NAMALWA (cell line): ENCODE results near the gene SLAMF6.
"Not testable (repeated sequence)": the region's sequence is repeated elsewhere in the genome, so short reads cannot be mapped to it uniquely, and the experiment has no call there.

ENCODE experiments used
- DNase-seq: peaks from one replicate; pipeline ENCODE4 v3.0.0-alpha.2; 2015; ENCODE audit warnings: low spot score

SLAMF6 gene

DNA sequence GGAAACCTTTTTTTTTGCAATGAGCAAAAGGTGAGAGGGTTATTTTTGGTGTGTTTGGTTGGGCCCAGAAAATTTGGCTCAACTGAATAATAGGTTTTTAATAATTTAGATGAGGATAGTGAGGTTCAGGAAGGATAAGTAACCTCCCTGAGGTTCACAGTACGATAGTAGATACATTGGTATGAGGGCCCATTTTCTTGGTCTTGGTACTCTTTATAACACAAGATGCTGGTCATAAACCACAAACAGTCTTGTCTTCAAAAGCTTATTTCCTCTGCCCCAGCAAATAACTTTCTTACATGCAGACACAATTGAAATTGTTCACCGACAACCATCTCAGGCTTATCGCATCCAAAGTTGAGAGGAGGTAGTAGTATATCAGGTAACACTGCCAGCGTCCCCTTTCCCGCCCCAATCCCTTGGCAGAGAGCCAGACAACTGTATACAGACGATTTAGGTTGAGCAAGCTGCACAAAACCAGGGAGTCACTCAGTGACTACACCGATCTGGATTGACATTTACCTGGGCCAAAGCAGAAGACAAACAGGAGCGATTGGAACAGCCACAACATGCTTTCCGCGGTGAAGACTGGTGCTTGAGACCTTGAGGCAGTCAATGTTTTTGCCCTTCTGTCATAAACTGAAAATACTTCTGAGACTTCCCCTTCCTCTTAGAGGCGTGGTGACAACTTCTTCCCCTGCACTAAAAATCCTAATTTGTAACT, at the start of gene SLAMF6:
Gene SLAMF6, minus strand, starts transcription at position 634 of the 724 bp plus-strand sequence. Its CDS starts 63 bp downstream, at position 571.
- DNase-seq: peak; percentile 87

DNA sequence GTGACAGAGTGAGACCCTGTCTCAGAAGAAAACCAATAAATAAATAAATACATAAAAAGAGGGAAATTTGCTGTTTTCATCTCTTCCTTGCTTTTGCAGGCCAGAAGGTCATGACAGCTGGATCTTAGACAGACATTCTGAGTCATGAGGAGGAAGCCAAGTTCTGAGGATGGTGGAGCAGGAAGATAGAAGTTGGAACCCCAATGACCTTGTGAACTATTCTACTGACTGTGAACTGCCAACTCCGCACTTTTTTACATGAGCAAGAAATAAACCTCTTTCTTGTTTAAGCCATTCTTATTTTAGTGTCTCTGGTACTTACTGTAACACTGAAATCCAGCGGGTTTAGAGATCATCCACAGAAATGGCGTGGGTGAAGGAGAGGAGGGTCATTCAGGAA, 47.8 kb upstream of the SLAMF6 start:
- no peak for DNase-seq

DNA sequence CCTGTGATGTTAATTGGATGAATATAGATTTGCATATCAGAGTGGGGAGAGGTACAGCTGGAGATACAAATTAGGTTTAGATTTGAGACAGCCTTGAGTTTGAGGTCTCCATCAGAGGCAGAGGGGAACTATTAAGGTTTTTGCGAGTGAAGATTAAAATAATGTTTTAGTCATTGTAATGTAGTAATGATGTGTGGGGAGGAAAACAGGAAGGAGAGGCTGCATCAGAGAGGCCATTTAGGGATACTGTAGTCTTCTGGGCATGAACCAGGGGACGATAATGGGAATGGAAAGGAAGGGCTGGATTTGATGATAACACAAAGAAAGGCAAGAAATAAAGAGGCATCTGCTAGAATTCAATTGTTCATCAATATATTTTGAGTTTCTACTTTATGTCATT, 46.8 kb upstream of the SLAMF6 start:
- DNase-seq: no peak

DNA sequence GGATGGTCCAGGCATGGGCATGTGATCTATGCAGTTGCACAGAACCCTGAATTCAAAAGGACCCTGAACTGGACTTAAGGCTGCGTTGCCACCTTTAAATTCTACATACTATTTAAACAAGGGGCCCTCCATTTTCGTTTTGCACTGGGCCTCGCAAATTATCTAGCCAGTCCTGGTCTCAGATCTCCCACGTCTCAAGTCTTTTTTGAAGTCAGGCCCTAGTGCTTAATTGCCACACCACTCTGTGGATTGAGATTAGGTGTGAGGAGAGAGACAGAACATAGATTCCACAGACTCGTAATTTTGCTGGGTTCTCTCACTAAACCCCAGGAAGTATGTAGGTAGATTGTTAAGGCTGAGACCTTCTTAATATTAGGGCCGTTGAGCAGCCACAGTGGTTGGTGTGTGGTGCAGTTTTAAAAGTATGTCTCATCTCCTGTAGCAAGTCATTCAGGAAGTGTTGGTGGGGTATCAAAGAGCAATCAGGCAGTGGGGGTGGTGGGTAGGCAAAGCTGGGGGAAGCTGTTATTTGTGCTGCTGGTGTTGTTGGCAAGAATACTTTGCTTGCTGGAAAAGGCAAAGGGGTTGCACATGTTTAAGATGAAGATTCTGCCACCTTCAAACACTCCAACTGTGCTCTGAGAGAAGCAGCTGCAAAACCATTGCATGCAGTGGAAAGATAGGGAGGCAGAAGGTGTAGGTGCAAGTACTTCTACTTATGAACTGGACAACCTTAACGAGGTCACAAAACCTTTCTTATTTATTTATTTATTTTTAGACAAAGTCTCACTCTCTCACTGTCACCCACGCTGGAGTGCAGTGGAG, 45.0 kb upstream of the SLAMF6 start:
- DNase-seq: peak; percentile 21

DNA sequence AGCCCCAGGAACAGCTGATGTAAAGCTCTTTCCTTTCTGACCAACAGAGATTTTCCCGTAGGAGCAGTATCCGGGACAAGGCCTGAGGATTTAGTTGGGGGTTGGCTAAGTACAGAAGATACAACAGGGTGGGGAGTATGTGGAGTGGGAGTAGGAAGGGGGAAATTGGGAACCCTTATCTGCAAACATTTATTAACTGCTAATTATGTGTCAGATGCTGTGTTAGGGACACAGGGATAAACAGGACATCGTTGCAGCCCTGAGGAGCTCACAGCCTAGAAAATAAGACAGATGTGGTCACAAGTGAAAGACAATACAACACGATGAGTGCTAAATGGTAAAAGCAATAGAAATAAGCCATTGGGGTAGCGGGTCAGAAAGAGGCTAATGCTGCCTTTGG, 44.3 kb upstream of the SLAMF6 start:
- DNase-seq: no peak

DNA sequence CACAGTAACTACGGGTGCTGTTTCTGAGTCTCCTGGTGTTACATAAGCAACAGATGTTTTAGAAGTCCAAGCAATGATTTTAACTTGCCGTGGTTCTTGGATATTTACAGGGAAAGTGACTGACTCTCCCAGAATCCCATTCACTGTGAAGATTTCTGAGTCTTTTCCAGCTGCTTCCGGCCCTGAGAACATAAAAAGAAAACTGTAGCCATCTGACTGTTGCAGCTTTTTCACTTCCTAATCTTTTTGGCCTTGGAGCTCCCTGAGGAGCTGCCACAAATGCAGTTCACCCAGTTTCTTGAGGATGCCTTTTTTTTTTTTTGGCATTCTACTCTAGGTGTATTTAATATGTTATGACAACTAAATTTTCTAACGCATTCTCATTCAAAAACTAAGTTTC, 42.5 kb upstream of the SLAMF6 start:
- no peak for DNase-seq

DNA sequence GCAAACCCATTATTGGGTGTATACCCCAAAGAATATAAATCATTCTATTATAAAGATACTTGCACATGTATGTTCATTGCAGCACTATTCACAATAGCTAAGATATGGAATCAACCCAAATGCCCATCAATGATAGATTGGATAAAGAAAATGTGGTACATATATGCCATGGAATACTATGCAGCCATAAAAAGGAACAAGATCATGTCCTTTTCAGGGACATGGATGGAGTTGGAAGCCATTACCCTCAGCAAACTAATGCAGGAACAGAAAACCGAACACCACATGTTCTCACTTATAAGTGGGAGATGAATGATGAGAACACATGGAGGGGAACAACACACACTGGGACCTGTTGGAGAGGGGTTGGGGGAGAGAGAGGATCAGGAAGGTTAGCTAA, 40.2 kb upstream of the SLAMF6 start:
- not testable (repeated sequence) for DNase-seq

DNA sequence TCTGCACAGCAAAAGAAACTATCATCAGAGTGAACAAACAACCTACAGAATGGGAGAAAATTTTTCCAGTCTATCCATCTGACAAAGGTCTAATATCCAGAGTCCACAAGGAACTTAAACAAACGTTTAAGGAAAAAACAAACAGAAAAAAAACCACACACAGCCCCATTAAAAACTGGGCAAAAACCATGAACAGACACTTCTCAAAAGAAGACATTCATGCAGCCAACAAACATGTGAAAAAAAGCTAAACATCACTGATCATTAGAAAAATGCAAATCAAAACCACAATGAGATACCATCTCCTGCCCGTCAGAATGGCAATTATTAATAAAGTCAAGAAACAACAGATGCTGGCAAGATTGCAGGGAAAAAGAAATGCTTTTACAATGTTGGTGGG, 39.7 kb upstream of the SLAMF6 start:
- DNase-seq: not testable (repeated sequence)

DNA sequence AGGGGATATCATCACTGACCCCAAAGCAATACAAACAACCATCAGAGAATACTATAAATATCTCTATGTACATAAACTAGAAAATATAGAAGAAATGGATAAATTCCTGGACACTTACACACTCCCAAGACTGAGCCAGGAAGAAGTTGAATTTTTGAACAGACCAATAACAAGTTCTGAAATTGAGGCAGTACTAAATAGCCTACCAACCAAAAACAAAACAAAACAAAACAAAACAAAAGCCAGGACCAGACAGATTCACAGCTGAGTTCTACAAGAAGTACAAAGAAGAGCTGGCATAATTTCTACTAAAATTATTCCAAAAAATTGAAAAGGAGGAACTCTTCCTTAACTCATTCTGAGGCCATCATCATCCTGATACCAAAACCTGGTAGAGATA, 37.8 kb upstream of the SLAMF6 start:
- no peak for DNase-seq

DNA sequence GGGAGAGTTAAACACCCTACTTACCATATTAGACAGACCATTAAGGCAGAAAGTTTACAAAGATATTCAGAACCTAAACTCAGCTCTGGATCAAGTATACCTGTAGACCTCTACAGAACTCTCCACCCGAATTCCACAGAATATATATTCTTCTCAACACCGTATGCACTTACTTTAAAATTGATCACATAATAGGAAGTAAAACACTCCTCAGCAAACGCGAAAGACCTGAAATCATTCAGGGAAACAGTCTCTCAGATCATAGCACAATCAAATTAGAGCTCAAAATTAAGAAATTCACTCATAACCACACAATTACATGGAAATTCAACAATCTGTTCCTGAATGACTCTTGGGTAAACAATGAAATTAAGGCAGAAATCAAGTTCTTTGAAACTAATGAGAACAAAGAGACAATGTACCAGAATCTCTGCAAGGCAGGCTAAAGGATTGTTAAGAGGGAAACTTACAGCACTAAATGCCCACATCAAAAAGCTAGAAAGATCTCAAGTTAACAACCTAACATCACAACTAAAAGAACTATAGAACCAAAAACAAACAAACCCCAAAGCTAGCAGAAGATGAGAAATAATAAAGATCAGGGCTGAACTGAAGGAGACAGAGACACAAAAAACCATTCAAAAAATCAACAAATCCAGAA, 37.1 kb upstream of the SLAMF6 start:
- DNase-seq: no peak

DNA sequence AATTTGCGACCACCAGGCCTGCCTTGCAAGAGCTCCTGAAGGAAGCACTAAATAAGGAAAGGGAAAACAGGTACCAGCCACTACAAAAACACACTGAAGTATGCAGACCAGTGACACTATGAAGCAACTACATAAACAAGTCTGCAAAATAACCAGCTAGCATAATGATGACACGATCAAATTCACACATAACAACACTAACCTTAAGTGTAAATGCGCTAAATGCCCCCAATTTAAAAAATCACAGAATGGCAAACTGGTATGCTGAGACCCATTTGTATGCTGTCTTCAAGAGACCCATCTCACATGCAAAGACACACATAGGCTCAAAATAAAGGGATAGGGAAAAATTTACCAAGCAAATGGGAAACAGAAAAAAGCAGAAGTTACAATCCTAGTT, 36.4 kb upstream of the SLAMF6 start:
- DNase-seq: not testable (repeated sequence)

DNA sequence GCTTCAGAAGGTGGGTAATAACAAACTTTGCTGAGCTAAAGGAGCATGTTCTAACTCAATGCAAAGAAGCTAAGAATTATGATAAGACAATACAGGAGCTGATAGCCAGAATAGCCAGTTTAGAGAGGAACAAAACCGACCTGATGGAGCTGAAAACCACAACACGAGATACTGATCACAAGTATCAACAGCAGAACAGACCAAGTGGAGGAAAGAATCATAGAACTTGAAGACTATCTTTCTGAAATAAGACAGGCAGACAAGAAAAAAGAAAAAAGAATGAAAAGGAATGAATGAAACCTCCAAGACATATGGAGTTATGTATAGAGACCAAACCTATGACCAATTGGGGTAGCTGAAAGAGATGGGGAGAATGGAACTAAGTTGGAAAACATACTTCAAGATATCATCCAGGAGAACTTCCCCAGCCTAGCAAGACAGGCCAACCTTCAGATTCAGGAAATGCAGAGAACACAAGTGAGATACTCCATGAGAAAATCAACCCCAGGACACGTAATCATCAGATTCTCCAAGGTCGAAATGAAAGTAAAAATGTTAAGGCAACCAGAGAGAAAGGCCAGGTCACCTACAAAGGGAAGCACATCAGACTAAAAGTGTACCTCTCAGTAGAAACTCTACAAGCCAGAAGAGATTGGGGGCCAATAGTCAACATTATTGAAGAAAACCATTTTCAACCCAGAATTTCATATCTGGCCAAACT, 35.8 kb upstream of the SLAMF6 start:
- no peak for DNase-seq

DNA sequence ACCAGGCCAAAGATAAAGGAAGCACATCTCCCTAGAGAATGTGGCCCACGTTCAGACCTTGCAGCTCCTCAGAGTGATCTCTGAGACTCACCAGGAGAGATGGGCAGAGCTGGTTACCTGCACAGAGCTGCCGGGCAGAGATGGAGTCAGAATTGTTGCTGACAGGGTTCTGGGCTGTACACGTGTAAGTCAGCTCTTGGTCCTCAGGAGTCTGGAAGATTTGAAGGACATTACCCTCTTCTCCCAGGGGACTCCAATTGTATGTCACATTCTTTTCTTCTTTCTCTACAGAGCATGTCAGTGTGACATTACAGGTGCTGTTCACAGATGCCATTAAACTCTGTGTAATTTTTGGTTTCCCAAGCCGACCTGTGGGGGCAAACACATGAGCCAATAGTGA, 30.7 kb upstream of the SLAMF6 start:
- DNase-seq: peak; percentile 40

DNA sequence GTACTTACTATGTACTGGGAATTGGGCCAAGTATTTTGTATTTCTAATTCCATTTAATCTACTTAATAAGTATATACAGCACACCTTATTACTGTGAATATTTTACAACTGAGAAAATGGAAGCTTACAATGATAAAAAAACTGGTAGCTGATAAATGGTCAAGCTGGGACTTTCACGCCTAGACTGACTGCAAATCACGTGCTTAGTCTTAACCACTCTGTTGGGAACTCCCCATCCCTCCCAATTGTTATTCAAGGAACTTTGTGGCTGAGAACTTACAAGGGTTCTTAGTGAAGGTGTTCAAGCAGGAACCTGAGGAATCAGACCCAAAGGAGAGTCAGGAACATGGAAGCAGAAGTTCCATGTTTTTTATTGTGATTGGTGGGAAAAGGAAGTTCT, 29.4 kb upstream of the SLAMF6 start:
- no peak for DNase-seq

DNA sequence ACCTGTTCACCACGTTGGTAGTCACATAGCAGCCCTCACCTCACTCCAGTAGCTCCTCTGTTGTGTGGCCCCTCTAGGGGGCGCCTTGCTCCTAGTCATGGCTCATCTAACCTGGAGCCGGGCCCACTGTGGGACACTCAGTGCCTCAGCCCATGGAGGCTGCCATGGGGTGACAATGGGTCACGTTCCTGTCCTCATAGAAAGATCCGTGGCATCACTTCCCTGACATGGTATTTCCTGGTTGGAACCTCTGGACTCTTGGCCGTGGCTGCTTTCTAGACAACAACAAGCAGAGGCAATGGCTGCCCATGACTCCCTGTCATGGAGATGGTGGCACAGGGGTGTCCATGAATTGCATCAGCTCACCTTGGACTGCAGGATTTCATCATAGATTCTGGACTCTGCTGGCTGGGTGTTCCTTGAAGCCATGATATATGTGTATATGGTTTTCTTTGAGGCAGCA, 27.5 kb upstream of the SLAMF6 start:
- peak; percentile 76 for DNase-seq

DNA sequence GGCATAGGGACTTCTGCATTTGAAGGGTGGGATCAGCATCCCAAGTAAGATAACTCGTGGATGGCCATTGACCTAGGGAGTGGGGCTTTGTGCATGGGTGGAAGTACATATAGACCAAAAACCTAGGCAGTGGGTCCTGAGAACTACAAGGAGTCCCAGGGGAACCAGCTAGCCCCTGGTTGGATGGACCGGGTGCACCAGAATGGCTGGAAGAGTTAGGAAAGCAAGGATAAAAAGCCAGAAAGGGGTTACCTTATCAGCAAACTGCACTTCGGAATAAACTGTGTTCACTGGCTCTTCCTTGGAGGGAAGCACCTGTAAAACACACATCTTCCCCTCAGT, 26.6 kb upstream of the SLAMF6 start:
- no peak for DNase-seq

DNA sequence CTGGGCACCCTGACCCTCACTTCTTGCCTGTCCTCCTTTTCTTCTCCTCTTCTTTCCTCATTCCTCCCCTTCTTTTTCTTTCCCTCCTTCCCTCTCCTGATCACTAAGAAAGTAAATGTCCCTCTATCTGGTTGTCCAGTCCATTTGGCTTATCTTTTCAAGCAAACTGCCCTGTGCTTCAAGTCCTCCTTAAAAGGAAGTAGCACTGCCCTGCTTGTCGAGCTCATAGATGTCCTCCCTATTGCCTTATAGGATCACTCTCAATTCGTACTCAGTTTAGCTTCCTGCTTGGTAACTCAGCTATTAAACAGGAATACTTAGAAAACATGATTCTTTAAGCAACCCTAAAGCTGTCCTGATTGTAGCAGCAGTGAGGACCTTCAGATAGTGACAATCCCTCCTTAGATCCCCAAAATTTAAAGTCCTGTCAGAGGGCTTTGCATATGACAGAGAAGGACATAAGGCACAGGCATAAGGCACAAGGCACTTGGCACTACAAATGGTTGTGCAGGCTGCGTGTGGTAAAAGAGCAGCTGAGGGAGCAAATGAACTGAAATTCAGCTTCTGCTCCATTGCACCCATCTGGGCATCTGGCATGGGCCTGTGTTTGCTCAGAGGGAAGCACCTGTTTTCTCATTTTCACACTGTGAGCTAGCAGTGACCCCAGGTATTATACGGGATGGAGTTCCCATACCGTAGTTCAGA, 26.1 kb upstream of the SLAMF6 start:
- peak; percentile 97 for DNase-seq

DNA sequence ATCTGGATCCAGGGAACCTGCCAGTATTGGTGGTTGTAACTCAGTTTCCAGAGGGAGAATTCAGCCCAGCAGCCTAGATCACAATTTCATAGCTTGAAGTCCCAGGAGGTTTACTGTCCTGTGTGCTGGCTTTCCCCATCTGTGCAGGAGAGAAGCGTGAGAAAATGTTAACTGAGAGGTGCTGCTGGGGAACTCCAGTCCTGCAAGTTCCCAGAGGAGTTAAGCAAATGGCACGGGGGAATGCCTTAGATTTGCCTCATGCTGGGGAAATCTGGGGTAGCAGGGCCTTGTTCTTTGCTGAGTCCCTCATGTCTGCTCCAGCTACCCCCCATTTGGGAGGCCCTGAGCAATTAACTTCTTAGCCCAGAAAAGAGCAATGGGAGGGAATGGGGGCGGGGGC, 25.1 kb upstream of the SLAMF6 start:
- peak; percentile 91 for DNase-seq

DNA sequence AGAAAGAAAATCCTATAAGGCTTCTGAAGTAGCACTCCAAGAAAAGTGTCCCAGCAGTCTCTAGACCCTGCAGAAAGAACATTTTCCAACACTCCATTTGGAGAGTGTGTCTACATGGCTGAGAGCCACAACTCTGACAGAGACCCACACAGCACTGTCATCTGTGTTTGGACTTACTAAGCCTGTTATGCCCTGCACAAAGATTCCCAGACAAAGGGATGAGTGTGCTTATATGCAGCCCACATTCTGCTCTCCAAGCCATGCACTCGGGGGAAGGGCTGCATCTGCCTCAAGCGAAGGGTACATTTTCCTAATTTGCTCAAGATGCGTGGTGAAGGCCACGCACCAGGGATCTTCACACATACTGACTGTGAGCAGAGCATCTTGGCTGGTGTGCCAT, 24.4 kb upstream of the SLAMF6 start:
- peak; percentile 46 for DNase-seq

DNA sequence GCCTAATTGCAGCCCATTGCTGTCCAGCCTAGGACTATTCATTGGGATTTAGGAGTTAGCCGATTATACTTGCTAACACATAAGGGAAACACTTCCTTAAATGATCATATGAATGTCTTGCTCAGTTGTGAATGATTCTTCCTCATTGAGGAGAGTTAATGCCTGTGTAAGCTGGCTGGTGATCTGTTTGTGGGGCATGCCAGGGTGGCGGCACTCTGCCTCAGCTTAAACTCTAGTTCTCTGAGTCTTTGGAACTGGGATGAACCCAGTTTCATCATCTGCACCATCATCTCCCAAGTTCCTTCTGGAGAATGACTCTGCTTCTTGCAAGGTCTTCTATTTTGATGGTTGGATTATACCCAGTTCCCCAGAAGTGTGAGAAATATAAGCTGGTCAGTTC, 23.9 kb upstream of the SLAMF6 start:
- no peak for DNase-seq

DNA sequence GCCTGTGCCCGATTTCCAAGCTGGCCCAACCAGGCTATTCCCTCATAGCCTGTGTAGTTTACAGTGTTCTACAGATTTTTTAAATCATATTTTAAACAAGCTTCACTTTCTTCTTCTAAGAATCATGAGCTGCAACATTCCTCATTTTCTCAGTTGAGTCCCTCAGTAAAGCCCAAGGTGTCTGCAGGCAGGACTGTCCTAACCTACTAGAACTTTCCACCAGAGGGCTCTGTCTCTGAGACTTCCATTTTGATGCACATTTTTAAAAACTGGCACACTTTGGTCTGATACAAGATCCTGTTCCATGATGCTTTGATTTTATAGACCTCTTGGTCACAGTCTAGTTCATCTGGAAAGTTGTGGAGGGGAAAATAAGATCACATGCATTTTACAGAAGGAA, 21.6 kb upstream of the SLAMF6 start:
- DNase-seq: peak; percentile 75
